Cardiac septum (tissue), 1 donor: Measurements from ENCODE around the gene C1QA. TPM values are rescaled to one million over a fixed set of nuclear protein-coding genes. Genes with fewer than 3 reads are reported as not detected.

Experiments
- microRNA-seq: library from miRNA; unstranded; fragments of <30 nt; microRNA quantifications from one replicate; pipeline ENCODE4 v1.2.0, GENCODE V29; 2020
- total RNA-seq: library from RNA; stranded (reverse); fragmentation: NEBNext Ultra II Directional; extraction: Animal tissue kit (Norgen Biotek cat#: 25700); gene quantifications from one replicate; pipeline ENCODE4 v1.2.1, GENCODE V29; 2021
- donor health status: DM: no; HTN: no; CAD: no.

The C1QA gene
- total RNA-seq, 1 donor from 2014 or later = 35.1 TPM

Small RNA genes lying within 50 kb of the gene (microRNA-seq; reads per million reads assigned to microRNA genes)
- gene MIR6127 = not detected

Other genes starting within 250 kb of the C1QA start
- gene ZBTB40, start 184.8 kb upstream of the C1QA start, total RNA-seq = 12.9 TPM
- not detected for gene EPHA8, start 73.1 kb upstream of the C1QA start, total RNA-seq
- 38.6 TPM for gene C1QC, start 7.0 kb downstream of the C1QA start, total RNA-seq
- gene C1QB, start 16.6 kb downstream of the C1QA start, total RNA-seq = 34.3 TPM
- gene EPHB2, start 74.2 kb downstream of the C1QA start, total RNA-seq = 0.81 TPM